VCaP (cell line): Measurements from ENCODE around the gene LRRC32.

Experiments
- H3K27ac ChIP-seq: fragments of 450-650 bp; 2 replicates; pipeline ENCODE4 v1.5.1; 2017
- CTCF ChIP-seq: fragments of 450-650 bp; conservative IDR thresholded peaks from 2 replicates; pipeline ENCODE4 v1.5.1; 2017; ENCODE audit warnings: mild to moderate bottlenecking, moderate library complexity

Gene LRRC32

GRCh38 chr11:76669901-76670484 lies 554 bp downstream of the LRRC32 start:
- no peak for TF ChIP-seq CTCF
- no peak overlapping the region for H3K27ac ChIP-seq

- no peak overlapping the region for H3K27ac ChIP-seq
- TF ChIP-seq CTCF, result no peak
Measured at GRCh38 chr11:76668362-76669155, 2.0 kb downstream of the LRRC32 start.

- no peak overlapping the region for H3K27ac ChIP-seq
- TF ChIP-seq CTCF, result no peak
Measured at GRCh38 chr11:76667856-76668255, 2.7 kb downstream of the LRRC32 start.

GRCh38 chr11:76667271-76667818 lies 3.2 kb downstream of the LRRC32 start:
- no peak for TF ChIP-seq CTCF

GRCh38 chr11:76666830-76667229 lies 3.7 kb downstream of the LRRC32 start:
- H3K27ac ChIP-seq, result no peak overlapping the region

More at GRCh38 chr11:76667271-76667818, 3.2 kb downstream of the LRRC32 start:
- no peak overlapping the region for H3K27ac ChIP-seq

GRCh38 chr11:76666408-76666807 lies 4.1 kb downstream of the LRRC32 start:
- TF ChIP-seq CTCF, result no peak
- no peak overlapping the region for H3K27ac ChIP-seq

More at GRCh38 chr11:76666830-76667229, 3.7 kb downstream of the LRRC32 start:
- TF ChIP-seq CTCF, result no peak

- no peak for TF ChIP-seq CTCF
- H3K27ac ChIP-seq, result no peak overlapping the region
Measured at GRCh38 chr11:76665921-76666351, 4.6 kb downstream of the LRRC32 start.
